GM10266 (cell line): ENCODE results near the gene TSPEAR.

Experiments
- DNase-seq: peaks from one replicate; pipeline ENCODE4 v3.0.0; 2012; ENCODE audit errors: extremely low spot score
- CTCF ChIP-seq: IDR thresholded peaks from 2 replicates; pipeline ENCODE4 v1.5.1; 2012; ENCODE audit warnings: mild to moderate bottlenecking, low read depth; ENCODE audit not compliant: control insufficient read depth, insufficient read depth; ENCODE audit errors: missing control alignments

TSPEAR gene

GRCh38 chr21:44524414-44525371 is 186.7 kb downstream of the TSPEAR start:
- no peak for TF ChIP-seq CTCF
- no peak for DNase-seq

GRCh38 chr21:44523567-44524413 is 187.6 kb downstream of the TSPEAR start:
- TF ChIP-seq CTCF, result no peak
- DNase-seq, result no peak

GRCh38 chr21:44522753-44523204 is 188.6 kb downstream of the TSPEAR start:
- no peak for DNase-seq
- TF ChIP-seq CTCF, result no peak

- no peak for TF ChIP-seq CTCF
- DNase-seq, result no peak
Observed at GRCh38 chr21:44521928-44522752, 189.2 kb downstream of the TSPEAR start.

GRCh38 chr21:44521301-44521927 is 190.0 kb downstream of the TSPEAR start:
- DNase-seq, result no peak
- TF ChIP-seq CTCF, result no peak
